CD4-positive, alpha-beta T cell treated with Interferon gamma for 1 hour (primary cell): ENCODE results near the gene ALMS1.
"Not testable (repeated sequence)": the region's sequence is repeated elsewhere in the genome, so short reads cannot be mapped to it uniquely, and the experiment has no call there.

Experiments
- DNase-seq: peaks from one replicate; pipeline ENCODE4 v3.0.0-alpha.2; 2020

ALMS1 gene

GRCh38 chr2:73504850-73505249, 119.2 kb downstream of the ALMS1 start:
- not testable (repeated sequence) for DNase-seq

- DNase-seq: not testable (repeated sequence)
Measured at GRCh38 chr2:73510470-73510869, 124.8 kb downstream of the ALMS1 start.

GRCh38 chr2:73516033-73516432, 130.4 kb downstream of the ALMS1 start:
- DNase-seq: no peak

GRCh38 chr2:73528688-73529087, 143.1 kb downstream of the ALMS1 start:
- DNase-seq: no peak

- not testable (repeated sequence) for DNase-seq
Measured at GRCh38 chr2:73530773-73531172, 145.1 kb downstream of the ALMS1 start.

DNA sequence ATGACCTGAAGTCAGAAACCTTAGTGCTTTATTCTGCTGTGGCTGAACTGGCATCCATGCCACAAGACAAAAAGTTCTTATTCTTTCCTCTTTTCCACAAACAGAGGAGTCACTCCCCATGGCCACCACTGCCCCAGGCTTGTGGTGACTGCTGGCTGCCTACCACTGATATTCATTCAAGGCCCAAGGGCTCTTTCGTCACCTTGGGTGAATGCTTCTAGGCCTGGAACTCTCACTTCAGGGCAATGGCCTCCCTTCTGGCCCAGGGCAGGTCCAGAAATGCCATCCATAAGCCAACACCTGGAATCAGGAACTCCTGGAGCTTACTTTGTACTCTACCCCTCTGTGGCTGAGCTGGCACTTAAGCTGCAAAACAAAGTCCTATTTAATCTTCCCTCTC, 146.7 kb downstream of the ALMS1 start:
- no peak for DNase-seq

- DNase-seq: no peak
Measured at GRCh38 chr2:73536133-73536840, 150.7 kb downstream of the ALMS1 start.

DNA sequence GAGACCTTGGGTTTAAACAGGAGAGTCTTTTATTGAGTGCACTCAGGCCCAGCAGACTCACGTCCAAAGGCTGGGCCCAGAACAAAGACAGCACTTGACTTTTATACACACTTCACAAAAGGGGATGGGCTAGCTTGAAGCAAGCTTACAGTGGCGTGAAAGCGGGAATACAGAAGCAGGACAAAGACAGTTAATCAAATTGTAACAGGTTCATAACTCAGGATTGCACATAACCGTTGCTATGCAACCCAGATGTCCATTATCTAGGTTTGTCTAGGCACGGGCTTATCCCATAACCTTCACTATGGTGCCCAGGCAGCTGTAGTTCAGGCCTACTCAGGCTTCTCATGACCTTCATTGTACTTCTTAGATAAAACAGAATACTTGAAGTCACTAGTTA, 175.2 kb downstream of the ALMS1 start:
- DNase-seq: not testable (repeated sequence)

DNA sequence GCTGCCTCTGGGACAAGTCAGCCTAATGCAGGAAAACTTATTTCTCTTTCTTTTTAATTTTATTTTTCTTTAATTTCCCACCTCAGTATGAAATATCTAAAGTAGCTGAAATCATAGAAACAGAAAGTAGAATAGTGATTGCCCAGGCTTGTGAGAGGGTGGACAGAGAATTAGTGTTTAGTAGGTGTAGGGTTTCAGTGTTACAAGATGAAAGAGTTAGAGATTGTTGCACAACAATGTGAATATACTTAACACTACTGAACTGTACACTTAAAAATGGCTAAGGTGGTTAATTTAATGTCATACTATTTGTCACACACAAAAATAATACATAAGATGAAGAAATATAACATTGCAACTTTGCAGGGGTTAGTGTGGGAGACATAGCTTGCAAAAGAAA, 175.8 kb downstream of the ALMS1 start:
- no peak for DNase-seq

DNA sequence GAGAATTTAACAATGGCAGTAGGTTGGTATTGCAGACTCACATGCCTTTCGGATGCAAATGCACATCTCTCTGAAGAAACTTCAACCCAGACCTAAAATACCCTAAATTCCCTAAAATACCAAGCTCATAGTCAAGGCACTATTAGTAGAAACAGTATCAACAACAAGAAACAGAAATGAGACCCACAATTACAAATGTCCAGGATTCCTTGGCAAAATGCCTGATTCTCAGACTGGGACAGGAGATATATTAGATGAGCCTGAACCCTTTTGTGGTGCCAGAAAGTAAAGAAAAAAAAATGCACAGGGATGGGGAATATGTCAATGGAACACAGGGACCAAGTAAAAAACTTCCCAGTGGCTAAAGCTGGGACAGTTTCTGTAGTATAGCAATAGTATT, 179.3 kb downstream of the ALMS1 start:
- no peak for DNase-seq

DNA sequence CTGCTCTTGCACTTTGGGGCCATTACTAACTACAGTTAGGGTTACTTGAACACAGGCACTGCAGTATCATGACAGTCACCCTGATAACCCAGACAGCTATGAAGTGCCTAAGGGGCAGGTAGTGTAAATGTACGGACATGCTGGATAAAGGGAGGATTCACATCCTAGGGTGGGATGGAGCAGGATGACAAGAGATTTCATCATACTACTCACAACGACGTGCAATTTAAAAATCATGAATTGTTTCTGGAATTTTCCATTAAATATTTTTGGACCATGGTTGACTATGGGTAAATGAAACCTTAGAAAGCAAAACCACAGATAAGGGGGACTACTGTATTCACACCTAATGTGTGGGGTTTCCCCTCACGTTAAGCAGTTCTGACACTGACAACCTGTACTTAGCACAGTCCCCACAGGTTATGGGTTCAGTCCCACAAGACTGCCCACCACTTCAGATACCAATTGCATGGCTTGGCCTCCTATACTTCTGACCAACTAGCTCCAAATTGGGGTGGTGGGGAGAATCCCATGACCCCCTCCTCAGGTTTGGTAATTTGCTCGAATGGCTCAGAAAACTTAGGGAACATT, 180.7 kb downstream of the ALMS1 start:
- no peak for DNase-seq

GRCh38 chr2:73575261-73575660, 189.6 kb downstream of the ALMS1 start:
- DNase-seq: no peak

DNA sequence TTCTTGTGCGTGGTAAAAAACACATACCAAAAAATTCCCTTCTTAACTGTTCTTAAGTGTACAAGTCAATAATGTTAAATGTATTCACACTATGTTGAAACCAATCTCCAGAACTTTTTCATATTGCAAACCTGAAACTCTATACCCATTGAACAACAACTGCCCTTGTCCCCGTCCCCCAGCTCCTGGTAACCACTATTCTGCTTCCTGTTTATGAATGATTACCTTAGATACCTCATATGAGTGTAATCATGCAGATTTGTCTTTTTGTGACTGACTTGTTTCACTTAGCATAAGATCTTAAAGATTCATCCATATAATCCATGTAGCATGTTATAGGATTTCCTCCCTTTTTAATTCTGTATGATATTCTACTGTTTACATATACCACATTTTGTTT, 196.7 kb downstream of the ALMS1 start:
- DNase-seq: no peak

GRCh38 chr2:73588177-73588576, 202.5 kb downstream of the ALMS1 start:
- DNase-seq: no peak

DNA sequence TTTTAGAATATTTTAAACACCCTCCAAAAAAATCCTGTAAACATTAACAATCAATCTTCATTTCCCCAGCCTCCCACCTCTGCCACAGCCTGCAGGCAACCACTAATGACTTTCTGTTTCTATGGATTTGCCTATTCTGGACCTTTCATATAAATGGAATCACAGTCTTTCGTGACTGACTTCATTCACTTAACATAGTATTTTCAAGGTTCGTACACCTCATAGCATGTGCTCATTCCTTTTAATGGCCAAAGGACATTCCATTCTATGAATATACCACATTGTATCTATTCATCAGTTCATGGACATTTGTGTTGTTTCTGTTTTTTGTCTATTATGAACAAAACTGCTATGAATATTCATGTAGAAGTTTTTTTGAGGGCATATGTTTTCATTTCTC, 208.0 kb downstream of the ALMS1 start:
- no peak for DNase-seq

DNA sequence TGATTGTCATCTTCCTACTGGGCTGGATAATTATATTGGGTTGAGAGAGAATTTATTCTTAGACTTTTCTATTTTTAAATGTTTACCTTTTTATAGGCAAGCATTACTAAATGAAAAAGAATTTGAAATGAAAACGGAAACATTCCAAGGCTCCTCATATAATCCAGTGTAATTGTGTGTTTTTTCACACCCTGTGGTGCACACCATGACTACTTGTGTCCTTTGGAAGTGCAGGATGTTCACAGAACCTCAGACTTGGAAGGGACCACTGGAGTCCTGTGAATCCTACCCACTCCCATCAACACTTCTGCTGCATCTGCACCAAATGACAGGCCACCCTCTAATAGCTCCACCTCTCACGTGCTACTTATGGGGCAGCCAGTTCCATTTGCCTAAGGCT, 208.6 kb downstream of the ALMS1 start:
- no peak for DNase-seq

DNA sequence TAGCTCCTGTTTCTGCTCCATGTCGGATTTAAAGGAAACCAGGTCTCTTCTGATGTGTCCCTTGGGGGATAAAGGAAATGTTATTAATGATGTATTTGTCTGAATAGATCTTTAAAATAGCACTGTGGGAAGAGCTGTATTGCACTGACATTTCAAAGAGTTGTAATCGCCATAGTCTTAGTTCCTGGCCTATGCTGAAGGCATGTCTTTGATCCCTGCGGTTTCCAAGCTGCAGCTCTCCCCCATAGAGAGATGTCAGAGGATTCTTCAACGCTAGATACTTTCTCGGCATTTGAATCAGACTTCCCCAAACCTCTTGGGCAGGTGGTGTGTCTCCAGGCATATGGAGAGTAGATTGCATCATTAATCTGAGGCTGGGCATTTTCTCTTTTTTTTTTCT, 216.1 kb downstream of the ALMS1 start:
- no peak for DNase-seq

GRCh38 chr2:73603099-73603588, 217.5 kb downstream of the ALMS1 start:
- not testable (repeated sequence) for DNase-seq

GRCh38 chr2:73604589-73604988, 219.0 kb downstream of the ALMS1 start:
- not testable (repeated sequence) for DNase-seq

- no peak for DNase-seq
Measured at GRCh38 chr2:73610111-73610510, 224.5 kb downstream of the ALMS1 start.

- DNase-seq: no peak
Measured at GRCh38 chr2:73611193-73611592, 225.6 kb downstream of the ALMS1 start.

DNA sequence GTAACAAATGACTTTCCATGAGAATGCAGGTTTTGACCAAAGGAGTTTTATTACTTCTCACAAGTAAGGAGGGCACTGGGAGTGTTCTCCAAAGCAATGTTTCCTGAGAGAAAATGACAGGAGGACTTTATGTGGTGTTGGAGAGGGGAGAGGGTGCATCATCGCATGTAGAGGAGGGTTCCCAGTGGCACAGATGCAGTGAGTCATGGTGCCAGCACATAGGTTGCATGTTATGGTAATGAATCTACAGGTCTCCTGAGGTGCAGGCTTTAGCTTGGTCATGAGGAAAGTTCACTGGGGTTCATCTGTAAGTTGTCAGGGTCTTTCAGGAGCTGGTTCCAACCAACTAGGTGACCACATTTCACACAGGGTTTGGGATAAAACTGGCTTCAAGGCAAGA, 226.2 kb downstream of the ALMS1 start:
- DNase-seq: no peak

- DNase-seq: no peak
Measured at GRCh38 chr2:73614105-73614504, 228.5 kb downstream of the ALMS1 start.

GRCh38 chr2:73614997-73615396, 229.4 kb downstream of the ALMS1 start:
- DNase-seq: no peak

DNA sequence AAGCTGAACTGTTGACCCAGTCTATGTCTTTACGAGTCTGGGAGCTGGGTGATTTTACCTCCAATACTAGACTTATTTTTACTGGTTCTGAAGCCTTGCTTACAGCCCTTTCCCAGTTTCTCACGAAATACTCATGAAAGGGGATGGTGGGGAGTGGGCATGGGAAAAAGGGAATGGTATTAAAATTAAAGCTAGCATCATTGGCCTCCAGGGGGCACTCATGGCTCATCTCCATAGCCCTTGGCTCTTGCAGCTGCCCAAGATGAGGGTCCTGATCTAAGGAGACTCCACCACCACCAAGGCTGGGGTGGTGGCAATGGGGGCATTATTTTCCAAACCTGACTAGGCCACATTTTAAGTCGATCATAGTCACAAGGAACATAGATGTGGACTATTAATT, 234.3 kb downstream of the ALMS1 start:
- not testable (repeated sequence) for DNase-seq
